ENCODE measurements around the gene SPRYD7.

The SPRYD7 gene

GRCh38 chr13:49877629-49878218, 58.4 kb downstream of the SPRYD7 start:
- Mint-ChIP-seq H3K36me3 (ENCODE audit: low read depth) (peaks cover 17% of the 10 kb centered on the region), H3K27ac (no peak overlapping the region), H3K27me3 (ENCODE audit: low read depth, poor library complexity) (peaks cover 4% of the 10 kb centered on the region), H3K4me3 (no peak overlapping the region), H3K4me1 (no peaks in the 10 kb centered on the region), H3K9me3 (peaks cover 96% of the 10 kb centered on the region)
- DNase-seq: no peak
- no peak for TF ChIP-seq CTCF (IDR thresholded peaks at IDR 0.05)

- no peak for TF ChIP-seq CTCF (IDR thresholded peaks at IDR 0.05)
Measured at GRCh38 chr13:49874430-49874829, 61.7 kb downstream of the SPRYD7 start.

GRCh38 chr13:49869519-49869918, 66.6 kb downstream of the SPRYD7 start:
- Mint-ChIP-seq H3K36me3 (ENCODE audit: low read depth) (peaks cover 4% of the 10 kb centered on the region), H3K27me3 (ENCODE audit: low read depth, poor library complexity) (peaks cover 4% of the 10 kb centered on the region), H3K27ac (no peak overlapping the region), H3K4me3 (no peak overlapping the region), H3K4me1 (no peaks in the 10 kb centered on the region), H3K9me3 (peaks cover 47% of the 10 kb centered on the region)
- peak; percentile 43 for TF ChIP-seq CTCF (IDR thresholded peaks at IDR 0.05)
- DNase-seq: no peak

More at GRCh38 chr13:49874430-49874829, 61.7 kb downstream of the SPRYD7 start:
- Mint-ChIP-seq H3K36me3 (ENCODE audit: low read depth) (peaks cover 17% of the 10 kb centered on the region), H3K27ac (no peak overlapping the region), H3K9me3 (peaks cover 86% of the 10 kb centered on the region), H3K4me1 (no peaks in the 10 kb centered on the region), H3K27me3 (ENCODE audit: low read depth, poor library complexity) (no peaks in the 10 kb centered on the region), H3K4me3 (no peak overlapping the region)
- DNase-seq: no peak

- DNase-seq: no peak
- Mint-ChIP-seq H3K27ac (no peak overlapping the region), H3K9me3 (peaks cover 46% of the 10 kb centered on the region), H3K36me3 (ENCODE audit: low read depth) (no peaks in the 10 kb centered on the region), H3K4me1 (no peaks in the 10 kb centered on the region), H3K27me3 (ENCODE audit: low read depth, poor library complexity) (peaks cover 4% of the 10 kb centered on the region), H3K4me3 (no peak overlapping the region)
- no peak for TF ChIP-seq CTCF (IDR thresholded peaks at IDR 0.05)
Measured at GRCh38 chr13:49867834-49868233, 68.3 kb downstream of the SPRYD7 start.

- Mint-ChIP-seq H3K27ac (no peak overlapping the region), H3K27me3 (ENCODE audit: low read depth, poor library complexity) (peaks cover 4% of the 10 kb centered on the region), H3K36me3 (ENCODE audit: low read depth) (no peaks in the 10 kb centered on the region), H3K4me1 (no peaks in the 10 kb centered on the region), H3K9me3 (peaks cover 30% of the 10 kb centered on the region), H3K4me3 (no peak overlapping the region)
- no peak for DNase-seq
- no peak for TF ChIP-seq CTCF (IDR thresholded peaks at IDR 0.05)
Measured at GRCh38 chr13:49865218-49865617, 70.9 kb downstream of the SPRYD7 start.

GRCh38 chr13:49864509-49864908, 71.6 kb downstream of the SPRYD7 start:
- H3K36me3 Mint-ChIP-seq (ENCODE audit: low read depth): no peaks in the 10 kb centered on the region
- H3K4me3 Mint-ChIP-seq: no peak overlapping the region
- DNase-seq: no peak
- peaks cover 26% of the 10 kb centered on the region for H3K9me3 Mint-ChIP-seq
- no peaks in the 10 kb centered on the region for H3K4me1 Mint-ChIP-seq
- H3K27me3 Mint-ChIP-seq (ENCODE audit: low read depth, poor library complexity): peaks cover 7% of the 10 kb centered on the region
- no peak overlapping the region for H3K27ac Mint-ChIP-seq
- TF ChIP-seq CTCF (IDR thresholded peaks at IDR 0.05): no peak

Measured in nephron progenitor cell (in vitro differentiated cells).